Medulla oblongata (tissue), 1 donor: ENCODE data around the gene SLC8A1.
"Not testable (repeated sequence)": the region's sequence is repeated elsewhere in the genome, so short reads cannot be mapped to it uniquely, and the experiment has no call there.

Source experiments
- DNase-seq: peaks from one replicate; pipeline ENCODE4 v3.0.0-alpha.2; 2015; ENCODE audit errors: extremely low spot score

SLC8A1 gene

DNA sequence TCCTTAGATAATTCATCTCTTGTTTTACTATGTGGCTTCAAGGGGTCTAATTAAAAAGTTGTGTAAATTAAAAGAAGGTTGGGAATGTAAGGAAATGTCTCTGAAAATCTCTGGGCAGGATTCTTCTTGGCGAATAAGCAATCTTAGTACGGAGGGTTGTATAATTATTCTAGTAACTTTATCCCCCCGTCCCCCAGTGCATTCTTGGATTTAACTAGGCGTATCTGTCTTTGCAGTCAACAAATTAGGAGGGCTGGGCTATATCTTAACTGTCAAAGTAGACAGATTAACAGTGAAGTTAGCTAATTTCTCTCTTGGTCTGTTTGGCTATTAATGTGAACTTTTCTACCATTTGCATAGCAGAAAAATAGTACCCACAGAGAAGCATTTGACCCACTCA, 343.0 kb downstream of the SLC8A1 start:
- DNase-seq = no peak

DNA sequence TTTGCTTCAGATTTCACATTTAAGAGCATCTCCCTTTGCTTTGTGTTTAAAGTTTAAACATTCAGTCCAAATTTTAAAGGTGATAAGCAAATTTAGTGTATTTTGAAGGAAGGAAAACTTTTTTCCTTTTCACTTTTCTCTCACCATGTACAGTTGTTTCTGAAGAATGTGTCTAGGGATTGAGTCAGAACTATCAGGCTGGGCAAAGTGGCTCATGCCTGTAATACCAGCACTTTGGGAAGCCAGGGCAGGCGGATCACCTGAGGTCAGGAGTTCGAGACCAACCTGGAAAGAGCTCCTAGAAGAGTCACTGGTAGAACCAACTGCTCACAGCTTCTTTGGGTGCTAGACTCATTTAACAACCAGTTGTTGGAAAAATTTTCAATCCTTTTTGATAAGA, 345.8 kb downstream of the SLC8A1 start:
- DNase-seq = no peak

DNA sequence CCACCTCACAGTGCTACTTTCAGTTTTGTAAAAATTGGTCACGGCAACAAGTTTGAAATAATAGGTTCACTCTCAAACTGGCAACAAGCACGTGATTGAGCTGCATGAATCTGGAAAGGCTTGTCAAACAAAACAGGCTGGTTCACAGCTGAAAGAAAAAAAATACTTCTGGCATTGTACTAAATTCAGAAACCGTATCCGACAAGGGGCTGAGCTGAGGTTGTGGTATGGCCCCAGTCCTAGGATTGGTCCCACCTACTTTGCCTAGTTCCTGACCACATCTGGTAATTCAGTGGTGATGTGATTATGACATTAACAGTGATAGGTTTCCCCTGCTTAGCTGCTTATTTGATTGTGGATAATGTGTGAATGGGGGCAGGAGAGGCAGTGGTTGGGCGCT, 346.3 kb downstream of the SLC8A1 start:
- no peak for DNase-seq

DNA sequence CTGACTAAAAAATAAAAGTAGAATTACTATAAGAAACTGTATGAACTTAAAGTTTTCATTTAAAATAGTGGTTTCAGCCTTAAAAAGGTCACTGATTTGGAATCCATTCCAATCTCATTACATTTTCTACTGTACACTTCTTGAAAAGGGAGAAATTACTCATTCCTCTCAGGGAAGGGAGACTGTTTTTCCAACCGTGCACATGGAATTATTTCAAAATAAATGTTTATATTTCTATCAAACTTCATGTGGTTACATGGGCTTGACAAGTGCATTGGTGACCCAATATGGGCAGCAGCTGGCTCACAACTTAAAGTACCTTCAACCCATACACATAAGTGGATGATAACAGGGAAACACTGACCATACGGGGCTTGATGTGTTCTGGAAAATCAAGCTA, 348.3 kb downstream of the SLC8A1 start:
- no peak for DNase-seq

DNA sequence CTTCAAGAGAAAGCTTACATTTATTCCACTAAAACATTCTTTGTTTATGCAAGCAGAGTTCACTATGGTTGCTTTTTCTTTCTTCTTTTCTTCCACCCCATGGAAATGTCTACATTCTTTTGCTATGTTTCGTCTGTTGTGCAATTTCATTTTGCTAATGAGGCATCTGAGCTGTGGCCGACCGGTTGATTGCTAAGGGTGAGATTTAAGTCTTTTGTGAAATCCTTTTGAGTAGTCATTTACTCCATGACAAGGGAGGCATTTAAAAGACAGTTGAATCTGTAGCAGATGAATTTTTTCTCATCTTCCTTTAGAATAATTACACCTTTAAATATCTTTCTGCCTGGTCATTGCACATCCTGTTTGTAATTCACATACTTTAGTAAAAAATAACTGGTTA, 348.7 kb downstream of the SLC8A1 start:
- no peak for DNase-seq

DNA sequence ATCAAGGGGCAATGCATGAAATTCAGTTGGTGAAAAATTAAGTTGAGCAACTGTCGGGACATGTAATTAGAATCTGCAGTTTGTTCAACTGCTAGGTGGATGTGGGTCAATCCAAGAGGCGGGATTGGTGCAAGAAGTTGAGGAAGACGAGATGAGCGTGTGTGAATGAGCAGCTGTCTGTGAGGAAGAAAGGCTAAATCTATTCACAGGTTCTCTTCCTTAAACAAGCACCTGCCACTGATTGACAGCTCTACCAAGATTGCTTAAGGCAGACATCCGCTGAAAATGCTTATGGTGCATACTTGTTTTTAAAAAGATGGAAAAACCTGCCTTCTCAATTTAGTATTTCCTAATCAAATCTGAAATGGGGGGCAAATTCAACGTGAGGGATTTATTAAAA, 349.4 kb downstream of the SLC8A1 start:
- no peak for DNase-seq

DNA sequence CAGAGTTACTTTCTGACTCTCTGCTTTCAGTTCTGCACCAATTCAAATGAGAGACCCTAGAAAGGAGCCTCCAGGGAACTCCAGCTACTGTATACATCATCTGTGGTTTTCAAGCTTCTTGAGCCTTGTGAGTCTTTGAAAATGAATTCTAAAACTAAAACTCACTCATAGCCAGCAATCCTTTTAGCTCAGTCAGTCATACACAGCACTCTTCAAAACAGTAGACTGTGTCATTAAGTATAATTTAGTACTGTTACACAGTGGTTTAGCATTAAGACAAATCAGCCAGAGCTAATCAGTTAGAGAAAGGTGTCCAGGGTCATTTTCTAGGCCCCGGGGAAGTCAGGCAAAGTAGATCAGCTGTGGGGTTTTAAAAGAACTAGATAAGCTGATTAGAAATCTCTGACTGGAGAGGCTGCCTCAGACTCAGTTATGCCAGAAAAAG, 350.7 kb downstream of the SLC8A1 start:
- peak; percentile 21 for DNase-seq

DNA sequence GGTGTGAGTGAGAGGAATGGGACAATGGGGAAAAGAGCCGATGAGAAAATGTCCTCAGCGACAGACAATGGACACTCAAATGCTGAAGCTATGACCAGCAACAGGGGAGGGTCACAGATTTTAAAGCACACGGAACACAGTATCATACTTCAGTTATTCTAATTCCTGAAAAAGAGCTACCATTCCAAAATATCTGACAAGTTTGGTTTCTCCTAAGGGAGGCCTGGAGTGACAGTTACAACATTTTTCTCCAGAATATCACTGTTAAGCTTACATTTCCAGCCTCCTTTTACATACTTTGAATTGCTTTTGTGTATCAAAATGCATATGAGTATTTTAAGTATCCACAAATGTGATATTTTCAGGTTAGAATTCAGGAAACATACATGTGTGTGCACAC, 351.2 kb downstream of the SLC8A1 start:
- DNase-seq = no peak

DNA sequence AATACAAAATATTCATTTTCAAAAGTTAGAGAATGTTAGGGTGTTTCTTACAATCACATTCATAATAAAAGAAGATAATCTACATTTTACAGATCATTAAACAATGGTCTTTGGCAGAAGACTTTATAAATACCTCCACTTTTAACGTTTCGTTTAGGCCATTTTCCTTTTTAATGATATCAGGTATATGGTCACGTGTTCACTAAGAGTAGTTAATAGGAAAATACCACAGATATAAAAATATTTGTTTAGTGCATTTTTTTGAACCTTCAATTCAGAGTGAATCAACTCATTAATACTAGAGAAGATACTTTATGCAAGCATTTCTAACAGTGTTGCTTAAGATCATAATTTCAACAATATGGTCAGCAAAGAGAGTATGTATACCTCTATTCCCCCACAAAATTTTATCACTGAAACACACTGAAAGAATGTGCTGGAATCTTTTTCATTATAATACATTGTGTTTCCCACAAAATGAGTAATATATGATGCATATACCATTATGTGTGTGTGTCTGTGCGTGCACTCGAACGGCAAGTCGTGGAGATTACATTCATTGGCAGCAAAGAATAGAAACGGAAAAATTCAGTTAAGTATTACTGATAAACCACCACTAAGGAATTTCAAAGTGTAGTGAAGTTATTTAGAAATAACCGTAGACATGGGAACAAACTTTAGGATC, 353.0 kb downstream of the SLC8A1 start:
- DNase-seq = no peak

DNA sequence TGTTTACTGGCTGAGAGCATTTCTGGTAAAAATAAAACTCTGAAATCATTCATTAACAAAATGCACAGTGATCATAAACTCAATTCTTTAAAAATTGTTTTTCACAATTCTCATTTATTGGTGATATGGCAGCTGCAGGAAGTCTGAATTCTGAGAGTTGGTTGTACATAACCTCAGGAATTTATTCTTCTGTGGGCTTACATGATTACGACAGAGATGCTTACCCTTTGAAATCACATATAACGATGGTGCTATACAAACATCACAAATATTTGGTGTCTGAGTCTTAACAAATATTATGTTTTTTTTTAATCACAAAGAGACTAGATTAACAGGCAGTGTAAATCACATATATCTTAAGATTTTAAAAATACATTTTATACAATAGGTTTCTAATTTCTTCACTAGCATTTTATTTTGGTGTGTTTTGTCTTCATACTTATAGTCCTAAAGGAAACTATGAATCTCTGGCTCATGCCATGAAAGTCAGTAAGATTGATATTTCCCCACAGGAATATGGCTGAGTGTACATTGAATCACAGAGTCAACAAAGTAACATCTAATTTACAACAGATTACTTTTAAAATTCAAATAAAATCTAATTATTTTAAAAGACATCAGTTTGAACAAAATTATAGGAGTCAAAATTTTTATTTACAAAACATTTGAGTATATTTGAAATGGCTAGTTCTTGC, 354.1 kb downstream of the SLC8A1 start:
- no peak for DNase-seq

DNA sequence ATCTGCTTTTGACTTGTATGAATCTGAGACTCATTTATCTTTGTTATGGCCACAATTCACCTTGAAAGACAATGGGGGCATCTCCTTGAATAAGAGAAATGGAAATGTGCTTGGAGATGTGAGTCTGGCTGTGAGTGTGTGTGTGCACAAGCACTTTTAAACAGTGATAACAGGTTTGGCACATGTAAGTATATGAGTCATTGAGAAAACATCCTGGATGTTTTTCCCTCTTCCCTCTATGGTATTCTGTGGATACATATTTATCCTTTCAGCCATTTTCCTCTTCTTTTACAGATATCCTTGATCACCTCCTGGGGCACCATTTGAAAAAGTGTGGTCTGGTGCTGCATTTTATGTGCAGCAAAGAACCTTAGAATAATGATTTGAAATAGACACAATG, 355.5 kb downstream of the SLC8A1 start:
- DNase-seq = no peak

DNA sequence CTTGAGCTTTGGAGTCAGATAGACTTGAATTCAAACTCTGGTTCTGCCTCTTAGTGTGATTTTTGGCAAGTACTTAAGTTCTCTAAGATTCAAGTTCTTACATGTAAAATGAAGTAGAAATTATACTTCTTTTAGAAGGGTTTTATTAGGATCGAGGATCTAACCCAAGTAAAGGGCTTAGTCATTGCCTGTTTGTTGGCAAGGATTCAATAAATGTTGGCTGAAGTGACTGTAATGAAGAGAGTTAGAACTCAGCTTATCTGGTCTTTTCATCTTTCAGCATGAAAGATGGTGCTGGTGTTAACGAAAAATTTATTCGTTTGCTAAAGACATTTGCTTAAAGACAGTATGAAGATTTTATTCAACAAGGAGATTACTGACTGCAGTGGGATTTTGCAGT, 356.9 kb downstream of the SLC8A1 start:
- DNase-seq = peak; percentile 7

DNA sequence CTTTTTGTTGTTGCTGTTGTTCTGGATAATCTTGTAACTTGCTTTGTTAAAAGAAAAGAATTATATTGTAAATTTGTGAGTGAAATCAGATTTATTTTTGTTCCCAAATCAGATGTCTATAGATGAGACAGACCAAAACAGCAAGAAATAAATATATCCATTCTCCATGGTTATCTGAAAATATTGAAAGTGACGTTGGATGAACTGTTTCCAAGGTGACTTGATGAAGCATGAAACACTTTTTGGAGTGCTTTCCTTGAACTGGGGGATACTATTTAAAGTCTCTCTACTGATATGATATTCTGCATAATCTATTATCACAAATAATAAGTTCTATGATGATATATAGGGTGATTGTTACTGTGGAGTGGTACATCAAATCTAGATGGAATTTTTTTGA, 357.4 kb downstream of the SLC8A1 start:
- no peak for DNase-seq

DNA sequence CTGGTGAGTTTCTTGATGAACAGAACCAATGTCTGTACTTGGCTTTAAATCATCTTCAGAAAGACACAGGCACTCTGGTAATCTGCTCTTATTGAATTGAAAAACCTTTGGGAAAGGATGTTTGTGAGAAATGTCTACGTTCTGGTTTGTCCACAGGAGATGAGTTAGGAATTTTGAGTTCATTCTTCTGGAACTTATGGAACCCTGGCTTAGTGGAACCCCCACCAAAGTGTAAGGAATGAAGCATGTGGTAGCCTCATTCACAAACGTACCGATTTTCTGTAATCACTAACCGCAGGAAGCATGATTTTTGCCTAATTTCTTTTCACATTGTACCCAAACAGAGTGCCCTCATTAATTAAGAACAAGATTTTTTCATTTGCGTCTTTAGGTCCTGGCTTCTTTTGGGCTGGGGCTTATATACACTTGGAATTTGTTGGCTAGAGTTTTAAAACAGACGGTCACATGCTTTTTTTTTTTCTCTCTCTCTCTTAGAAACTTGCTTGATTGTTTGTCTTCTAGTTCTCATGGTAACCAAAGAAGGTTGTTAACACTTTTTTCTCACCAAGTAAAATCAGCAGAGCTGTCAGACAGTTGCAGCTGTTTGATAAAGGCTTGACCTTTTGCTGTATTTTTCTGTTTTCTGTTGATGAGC, 358.7 kb downstream of the SLC8A1 start:
- DNase-seq = no peak

DNA sequence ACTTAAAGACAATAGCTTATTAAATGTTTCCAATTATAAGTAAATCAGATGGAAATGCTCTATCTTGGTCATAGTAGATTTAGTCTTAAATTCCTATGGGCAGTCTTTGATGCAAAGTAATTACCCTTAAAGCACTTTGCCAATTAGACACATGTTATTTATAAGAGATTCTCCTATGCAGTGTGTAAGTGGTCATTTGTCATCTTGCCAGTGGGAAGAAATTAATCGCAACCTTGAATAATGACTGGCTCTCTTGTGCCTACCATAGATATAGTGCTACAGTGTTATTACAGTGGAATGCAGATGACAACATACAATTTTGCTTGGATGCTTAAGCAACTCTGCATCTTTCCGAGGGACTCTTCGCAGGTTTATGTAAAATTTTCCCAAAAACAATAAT, 361.8 kb downstream of the SLC8A1 start:
- no peak for DNase-seq

DNA sequence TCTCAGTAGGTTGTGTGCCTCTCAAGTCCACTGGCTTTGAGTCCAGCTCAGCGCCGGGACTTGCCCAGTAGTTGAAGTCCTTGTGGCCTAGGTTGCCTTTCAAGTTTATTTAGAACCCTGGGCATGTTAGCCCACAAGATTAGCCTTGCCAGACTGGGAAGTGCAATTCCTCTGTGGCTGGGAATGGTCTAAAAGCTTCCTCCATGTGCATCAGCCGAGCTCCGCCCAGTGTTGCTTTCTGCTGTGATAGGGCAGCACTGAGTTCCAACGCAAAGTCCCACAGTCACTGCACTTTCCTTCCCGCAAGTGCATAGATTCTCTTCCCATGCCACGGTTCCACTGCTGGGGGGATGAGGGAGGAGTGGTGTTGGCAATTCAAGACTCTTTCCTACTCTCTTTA, 364.0 kb downstream of the SLC8A1 start:
- DNase-seq = no peak

DNA sequence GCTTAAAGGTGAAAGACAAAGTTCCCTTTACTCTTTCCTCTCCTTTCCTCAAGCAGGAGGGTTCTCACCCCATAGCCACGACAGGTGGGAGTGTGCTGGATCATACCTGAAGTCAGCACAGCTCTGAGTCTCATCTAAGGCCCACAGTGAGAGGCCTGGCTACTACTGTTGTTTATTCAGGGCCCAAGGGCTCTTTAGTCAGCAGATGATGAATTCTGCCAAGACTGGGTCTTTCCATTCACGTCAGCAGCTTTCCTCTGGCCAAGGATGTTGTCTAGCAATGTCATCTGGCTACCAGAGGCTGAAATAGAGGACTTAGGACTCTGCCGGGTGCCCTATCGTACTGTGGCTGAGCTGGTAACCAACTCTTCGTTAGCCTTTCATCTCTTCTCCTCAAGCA, 364.5 kb downstream of the SLC8A1 start:
- no peak for DNase-seq

DNA sequence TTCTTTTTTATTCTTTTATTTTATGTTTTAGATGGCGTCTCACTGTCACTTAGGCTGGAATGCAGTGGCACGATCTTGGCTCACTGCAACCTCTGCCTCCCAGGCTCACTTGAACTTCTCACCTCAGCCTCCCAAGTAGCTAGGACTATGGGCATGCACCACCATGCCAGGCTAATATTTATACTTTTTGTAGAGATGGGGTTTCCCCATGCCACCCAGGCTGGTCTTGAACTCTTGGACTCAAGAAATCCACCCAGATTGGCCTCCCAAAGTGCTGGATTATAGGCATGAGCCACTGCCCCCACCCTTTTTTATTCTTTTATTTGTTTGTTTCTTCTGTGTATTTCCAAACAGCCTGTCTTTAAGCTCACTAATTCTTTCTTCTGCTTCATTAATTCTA, 366.1 kb downstream of the SLC8A1 start:
- no peak for DNase-seq

DNA sequence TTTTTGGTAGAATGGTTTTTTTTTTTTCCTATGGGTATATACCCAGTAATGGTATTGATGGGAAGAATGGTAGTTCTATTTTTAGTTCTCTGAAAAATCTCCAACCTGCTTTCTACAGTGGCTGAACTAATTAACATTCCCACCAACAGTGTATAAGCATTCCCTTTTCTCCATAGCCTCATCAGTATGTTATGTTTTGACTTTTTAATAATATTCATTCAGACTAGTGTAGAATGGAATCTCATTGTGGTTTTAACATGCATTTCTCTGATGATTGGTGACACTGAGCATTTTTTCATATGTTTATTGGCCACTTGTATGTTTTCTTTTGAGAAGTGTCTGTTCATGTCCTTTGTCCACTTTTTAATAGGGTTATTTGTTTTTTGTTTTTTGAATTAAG, 378.6 kb downstream of the SLC8A1 start:
- DNase-seq = not testable (repeated sequence)

DNA sequence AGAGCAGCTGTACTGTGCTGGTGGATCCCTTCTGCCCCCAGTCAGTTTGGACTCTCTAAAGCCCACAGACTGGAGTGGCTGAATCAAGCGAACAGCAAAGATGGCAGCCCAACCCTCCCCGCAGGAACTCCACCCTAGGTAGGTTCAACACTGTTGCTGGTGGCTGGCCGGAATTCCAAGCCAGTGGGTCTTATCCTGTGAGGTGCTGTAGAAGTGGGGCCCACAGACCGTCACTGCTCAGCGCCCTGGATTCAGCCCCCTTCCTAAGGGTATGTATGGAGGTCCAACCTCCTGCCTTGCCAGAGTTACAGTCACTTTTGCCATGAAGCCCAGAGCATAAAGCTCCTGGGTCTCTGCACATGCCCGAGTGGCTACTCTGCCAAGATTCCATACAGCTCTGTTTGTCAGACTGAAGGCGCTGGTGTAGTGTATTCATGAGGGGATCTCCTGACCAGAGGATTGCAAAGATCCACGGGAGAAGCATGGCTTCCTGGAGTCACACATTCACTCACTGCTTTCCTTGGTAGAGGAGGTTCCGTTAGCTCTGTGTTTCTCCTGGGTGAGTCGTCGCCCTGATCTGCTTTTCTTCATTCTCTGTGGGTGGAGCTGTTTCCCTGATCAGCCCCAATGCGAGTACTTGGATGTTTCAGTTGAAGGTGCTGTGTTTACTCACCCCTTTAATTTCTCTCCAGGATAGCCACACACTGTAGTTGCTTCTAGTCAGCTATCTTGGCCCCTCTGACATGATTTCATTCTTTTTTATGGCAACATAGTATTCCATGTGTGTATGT, 379.3 kb downstream of the SLC8A1 start:
- no peak for DNase-seq

DNA sequence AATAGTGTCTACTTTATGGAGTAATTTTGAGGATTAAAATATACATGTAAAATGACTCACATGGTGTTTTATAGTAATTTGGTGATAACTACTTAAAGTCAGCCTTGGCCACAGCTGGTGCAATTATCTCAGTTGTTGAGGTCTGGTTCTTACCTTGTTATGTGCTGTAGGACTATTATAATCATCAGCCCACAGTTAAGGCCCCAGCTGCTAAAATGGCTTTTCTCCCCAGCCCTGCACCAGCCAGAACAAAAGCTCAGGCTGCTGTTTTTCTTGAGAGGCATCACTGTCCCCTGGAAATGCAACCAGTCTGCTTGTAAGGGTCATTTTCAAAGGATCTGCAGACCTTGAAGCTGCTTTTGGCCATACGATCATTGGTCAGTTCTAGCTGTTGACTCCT, 389.5 kb downstream of the SLC8A1 start:
- DNase-seq = no peak

DNA sequence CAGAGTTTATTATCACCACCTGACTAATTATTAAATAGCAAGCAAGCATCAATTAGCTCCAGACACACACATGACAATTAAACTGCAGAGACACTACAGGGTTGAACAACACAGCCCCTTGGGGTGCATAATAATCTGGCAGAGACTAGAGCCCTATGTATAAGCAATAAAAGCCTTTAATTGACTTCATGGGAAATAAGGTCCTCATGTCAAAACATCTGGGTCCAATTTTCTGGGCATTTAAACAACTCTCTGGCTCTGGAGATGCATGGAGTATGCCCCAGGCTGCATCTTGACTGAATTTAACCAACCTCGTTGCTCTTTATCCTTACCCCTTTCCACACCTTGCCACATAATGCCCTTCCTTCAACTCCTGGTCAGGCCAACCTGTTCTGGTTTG, 402.1 kb downstream of the SLC8A1 start:
- no peak for DNase-seq
